Stimulated activated CD4-positive, alpha-beta T cell treated with anti-CD3 and anti-CD28 coated beads, Interleukin-1b, Interleukin-23, amount 100 ng/mL, for 1 hour (primary cell): ENCODE results near the gene LARP1B.
A peak's percentile ranks its signal among the peaks of the same experiment; 100 is the strongest.
"Not testable (repeated sequence)": the region's sequence is repeated elsewhere in the genome, so short reads cannot be mapped to it uniquely, and the experiment has no call there.

Experiments used
- DNase-seq, 2 donors: peaks; one replicate each; pipeline ENCODE4 v3.0.0-alpha.2; 2020; ENCODE audit warnings: low read depth in 2 of 2

The LARP1B gene

DNA sequence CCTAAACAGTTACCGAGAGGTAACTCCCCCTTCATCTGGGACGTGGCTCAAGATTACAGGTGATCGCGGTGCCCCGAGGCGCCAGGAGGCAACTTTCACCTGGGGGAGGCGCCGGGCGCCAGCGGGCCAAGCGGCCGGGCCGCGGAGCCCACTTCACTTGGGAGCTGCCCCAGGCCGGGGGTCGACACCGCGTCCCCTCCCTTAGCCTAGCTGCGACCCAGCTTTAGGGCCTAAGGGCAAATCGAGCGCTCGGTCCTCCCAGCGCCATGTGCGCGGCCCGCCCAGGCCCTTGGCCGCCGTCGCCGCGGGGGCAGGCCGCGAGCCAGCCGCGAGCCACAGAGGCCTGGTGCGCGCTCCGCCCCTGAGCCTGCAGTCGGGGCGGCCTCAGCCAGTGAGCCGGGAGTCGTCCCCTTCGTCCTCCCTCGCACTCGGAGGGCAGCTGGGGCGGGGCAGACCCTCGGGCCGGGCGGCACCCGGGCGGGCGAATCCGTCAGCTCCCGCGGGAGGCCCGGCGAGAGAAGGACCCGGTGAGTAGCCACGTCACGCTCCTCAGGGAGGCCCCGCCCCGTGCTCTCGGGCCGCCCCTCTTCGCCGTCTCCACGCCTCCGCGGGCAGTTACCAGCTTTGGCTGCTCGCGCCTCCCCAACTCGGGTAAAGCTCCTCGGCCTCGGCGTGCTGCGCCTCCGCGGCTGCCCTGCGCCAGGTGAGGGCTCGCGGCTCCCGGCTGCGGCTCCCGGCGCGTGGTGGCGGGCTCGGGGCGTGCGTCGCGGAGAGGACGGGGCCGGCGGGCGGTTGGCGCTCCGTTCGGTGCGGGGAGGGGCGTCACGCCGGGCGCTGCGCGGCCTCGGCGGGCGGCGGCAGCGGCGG lies at the start of gene LARP1B:
Gene LARP1B (plus strand): TSS at position 614 of the 867 bp plus-strand sequence. CDS start 13,640 bp downstream, outside the sequence.
- peak; percentile 75 to 91 for DNase-seq

GRCh38 chr4:128025319-128025718 lies 35.8 kb upstream of the LARP1B start:
- DNase-seq, result no peak

GRCh38 chr4:128029907-128030306 lies 31.2 kb upstream of the LARP1B start:
- DNase-seq, result no peak

GRCh38 chr4:128031756-128032384 lies 29.2 kb upstream of the LARP1B start:
- DNase-seq, result no peak

- no peak for DNase-seq
Observed at GRCh38 chr4:128039568-128039967, 21.5 kb upstream of the LARP1B start.

DNA sequence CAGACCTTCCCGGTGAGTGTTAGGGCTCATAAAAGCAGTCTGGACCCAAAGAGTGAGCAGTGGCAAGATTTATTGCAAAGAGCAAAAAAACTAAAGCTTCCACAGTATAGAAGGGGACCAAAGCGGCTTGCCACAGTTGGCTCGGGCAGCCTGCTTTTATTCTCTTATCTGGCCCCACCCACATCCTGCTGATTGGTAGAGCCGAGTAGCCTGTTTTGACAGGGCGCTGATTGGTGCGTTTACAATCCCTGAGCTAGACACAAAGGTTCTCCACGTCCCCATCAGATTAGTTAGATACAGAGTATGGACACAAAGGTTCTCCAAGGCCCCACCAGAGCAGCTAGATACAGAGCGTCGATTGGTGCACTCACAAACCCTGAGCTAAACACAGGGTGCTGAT lies 14.1 kb upstream of the LARP1B start:
- not testable (repeated sequence) for DNase-seq

DNA sequence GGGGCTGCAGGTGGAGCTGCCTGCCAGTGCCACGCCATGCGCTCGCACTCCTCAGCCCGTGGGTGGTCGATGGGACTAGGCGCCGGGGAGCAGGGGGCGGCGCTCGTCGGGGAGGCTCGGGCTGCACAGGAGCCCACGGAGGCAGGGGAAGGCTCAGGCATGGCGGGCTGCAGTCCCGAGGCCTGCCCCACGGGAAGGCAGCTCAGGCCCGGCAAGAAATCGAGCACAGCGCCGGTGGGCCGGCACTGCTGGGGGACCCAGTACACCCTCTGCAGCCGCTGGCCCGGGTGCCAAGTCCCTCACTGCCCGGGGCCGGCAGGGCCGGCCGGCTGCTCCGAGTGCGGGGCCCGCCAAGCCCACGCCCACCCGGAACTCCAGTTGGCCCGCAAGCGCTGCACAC lies 13.6 kb upstream of the LARP1B start:
- DNase-seq, result not testable (repeated sequence)

GRCh38 chr4:128051229-128051628 lies 9.9 kb upstream of the LARP1B start:
- not testable (repeated sequence) for DNase-seq

- DNase-seq, result not testable (repeated sequence)
Observed at GRCh38 chr4:128054907-128055306, 6.2 kb upstream of the LARP1B start.

GRCh38 chr4:128055441-128056206 lies 5.5 kb upstream of the LARP1B start:
- DNase-seq, result not testable (repeated sequence)

DNA sequence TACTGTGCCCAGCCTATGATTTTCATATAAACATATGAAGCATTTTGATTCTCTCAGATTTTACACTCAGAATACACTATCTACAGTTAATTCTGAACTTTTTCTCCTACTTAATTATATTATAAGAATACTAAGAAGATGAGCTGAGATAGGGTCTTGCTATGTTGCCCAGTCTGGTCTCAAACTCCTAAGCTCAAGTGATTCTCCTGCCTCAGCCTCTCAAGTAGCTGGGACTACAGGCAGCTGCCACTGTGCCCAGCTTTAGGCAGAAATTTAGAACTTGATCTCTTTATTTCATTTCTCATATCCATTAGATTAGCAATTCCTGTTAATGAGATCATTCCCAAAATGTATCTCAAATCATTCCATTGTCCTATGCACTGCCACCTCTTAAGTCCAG lies 4.7 kb upstream of the LARP1B start:
- no peak for DNase-seq

GRCh38 chr4:128060121-128060698 lies 902 bp upstream of the LARP1B start:
- DNase-seq, result no peak

DNA sequence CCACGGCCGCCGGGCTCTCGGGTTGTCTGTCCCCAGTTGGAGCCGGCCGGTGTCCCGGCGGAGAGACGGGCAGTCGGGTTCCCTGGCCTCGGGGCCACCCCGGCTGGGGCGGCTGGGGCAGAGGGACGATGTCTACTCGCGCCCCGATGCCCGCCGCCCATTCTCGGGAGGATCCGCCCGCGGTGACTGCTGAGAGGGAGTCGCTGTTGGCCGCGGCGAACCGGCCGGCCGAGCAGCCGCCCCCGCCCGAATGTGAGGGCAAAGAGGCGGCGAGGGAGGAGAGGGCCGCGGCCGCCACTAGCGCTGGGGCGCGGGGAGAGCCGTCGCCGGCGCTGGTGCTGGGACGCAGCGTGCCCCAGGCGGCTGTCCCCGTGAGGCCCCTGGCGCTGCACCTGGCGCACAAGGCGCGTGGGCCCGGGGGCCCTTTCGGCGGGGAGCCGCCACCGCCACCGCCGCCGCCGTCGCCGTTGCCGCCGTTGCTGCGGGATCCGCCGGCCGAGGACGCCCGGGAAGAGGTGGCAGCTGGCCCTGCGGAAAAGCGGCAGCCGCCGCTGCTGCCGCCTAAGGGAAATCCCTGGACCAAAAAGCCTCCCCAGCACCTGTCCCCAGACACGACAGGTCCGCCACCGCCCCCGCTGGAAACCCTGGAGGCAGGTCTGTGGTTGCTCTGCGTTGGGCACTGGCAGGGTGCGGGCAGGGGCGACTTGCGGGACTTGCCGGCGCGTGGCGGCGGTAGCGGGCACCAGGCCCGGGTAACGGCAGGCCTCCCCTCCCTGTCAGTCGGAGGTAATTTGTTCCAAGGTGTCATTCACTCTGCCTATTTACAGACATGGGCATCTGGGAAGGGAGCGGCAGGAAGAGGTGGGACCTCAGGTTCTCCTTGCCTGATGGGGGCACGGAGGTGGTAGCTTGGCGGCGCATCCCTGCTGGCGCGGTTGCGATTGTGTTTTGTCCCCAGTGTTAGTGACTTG lies 739 bp downstream of the LARP1B start:
- DNase-seq, result peak; percentile 22 to 33

GRCh38 chr4:128066453-128066820 lies 5.3 kb downstream of the LARP1B start:
- DNase-seq, result not testable (repeated sequence)

DNA sequence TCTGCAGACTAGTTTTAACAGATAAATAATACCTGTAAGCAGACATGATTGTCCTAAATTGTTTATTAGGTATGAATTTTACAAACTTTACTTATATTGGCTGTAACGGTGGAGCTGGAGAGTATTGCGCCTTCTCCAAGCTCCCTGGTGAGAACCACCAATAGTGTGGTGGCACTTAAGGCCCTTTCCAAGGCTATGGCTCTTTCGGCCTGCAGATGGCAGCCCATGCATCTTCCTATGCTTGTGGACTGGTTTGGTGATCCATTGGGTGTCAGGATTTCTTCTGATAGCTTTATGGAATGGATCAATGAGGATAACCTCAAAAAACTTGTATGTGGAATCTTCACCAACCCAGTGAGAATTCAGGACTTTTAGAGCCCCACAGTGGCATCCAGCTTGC lies 7.8 kb downstream of the LARP1B start:
- DNase-seq, result no peak

DNA sequence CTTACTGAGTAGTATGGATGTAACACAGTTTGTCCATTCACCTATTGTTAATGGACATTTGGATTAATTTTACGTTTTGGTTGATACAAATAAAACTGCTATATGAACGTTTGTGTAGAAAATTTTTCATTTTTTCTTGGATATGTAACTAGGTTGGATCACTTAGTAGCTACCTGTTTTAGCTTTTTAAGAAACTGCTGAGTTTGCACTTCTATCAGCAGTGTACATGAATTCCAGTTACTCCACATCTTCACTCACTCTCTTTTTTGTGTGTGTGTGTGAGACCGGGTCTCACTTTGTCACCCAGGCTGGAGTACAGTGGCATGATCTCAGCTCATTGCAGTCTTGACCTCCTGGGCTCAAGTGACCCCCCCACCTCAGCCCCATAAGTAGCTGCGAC lies 15.4 kb downstream of the LARP1B start:
- DNase-seq, result no peak

DNA sequence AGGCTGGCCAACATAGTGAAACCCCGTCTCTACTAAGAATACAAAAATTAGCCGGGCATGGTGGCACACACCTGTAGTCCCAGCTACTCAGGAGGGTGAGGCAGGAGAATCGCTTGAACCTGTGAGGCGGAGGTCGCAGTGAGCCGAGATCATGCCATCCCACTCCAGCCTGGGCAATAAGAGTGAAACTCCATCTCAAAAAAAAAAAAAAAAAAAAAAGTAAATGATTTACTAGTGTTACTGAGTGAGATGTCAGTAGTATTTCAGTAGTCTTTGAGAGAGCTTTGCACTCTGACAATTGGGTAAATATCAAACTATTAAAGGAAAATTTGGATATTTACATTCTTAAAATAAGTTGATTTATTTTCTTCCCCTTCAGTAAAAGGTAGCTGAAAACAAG lies 34.2 kb downstream of the LARP1B start:
- DNase-seq, result not testable (repeated sequence)

- DNase-seq, result no peak
Observed at GRCh38 chr4:128107766-128108165, 46.7 kb downstream of the LARP1B start.

GRCh38 chr4:128123036-128123435 lies 61.9 kb downstream of the LARP1B start:
- DNase-seq, result no peak

DNA sequence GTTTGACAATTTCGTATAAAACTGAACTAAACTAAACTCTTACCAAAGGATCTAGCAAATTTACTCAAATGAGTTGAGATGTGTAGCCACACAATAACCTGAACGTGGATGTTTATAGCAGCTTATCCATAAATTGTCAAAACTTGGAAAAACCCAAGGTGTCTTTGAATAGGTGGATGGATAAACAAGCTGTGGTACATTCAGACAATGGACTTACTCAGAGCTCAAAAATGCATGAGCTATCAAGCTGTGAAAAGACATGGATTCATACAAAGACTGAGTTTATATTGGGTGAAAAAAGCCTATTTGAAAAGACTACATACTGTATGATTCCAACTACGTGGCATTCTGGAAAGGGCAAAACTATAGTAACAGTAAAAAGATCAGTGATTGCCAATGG lies 69.5 kb downstream of the LARP1B start:
- DNase-seq, result no peak

DNA sequence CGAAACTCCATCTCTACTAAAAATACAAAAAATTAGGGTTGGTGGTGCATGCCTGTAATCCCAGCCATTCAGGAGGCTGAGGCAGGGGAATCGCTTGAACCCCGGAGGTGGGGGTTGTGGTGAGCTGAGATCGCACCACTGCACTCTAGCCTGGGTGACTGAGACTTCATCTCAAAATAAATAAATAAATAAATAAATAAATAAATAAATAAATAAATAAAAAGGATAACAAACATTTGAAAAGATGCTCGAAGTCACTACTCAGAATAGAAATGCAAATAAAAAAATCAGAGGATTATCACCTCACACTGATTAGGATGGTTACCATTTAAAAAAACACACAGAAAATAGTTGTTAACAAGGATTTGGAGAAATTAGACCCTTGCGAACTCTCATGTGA lies 73.8 kb downstream of the LARP1B start:
- no peak for DNase-seq
